ENCODE measurements around the gene BMPR1B. TPM values are rescaled to one million over a fixed set of nuclear protein-coding genes. Genes with fewer than 3 reads are reported as not detected.

Gene BMPR1B
- total RNA-seq, 1 experiment from 2014 or later = 0.35 TPM

DNA sequence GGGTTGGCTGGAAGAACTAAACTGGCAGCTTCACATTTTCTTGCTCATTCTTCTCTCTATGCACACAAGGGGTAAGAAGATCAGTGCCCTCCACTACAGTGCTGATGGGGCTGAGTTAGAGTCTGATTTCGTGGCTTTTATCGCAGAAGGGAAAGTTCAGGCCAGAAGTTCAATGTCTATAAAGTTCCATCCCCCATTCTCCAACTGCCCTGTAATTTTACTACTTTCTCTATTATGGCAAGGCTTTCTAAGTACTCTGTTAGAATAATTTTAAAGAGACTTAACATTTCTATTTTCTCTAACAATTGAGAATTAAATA lies 293.9 kb downstream of the BMPR1B start:
- H3K79me1 ChIP-seq (ENCODE audit: insufficient read depth, low read depth, low read length, poor library complexity, severe bottlenecking) = no peaks in the 10 kb centered on the region
- TF ChIP-seq, protein P1, sequence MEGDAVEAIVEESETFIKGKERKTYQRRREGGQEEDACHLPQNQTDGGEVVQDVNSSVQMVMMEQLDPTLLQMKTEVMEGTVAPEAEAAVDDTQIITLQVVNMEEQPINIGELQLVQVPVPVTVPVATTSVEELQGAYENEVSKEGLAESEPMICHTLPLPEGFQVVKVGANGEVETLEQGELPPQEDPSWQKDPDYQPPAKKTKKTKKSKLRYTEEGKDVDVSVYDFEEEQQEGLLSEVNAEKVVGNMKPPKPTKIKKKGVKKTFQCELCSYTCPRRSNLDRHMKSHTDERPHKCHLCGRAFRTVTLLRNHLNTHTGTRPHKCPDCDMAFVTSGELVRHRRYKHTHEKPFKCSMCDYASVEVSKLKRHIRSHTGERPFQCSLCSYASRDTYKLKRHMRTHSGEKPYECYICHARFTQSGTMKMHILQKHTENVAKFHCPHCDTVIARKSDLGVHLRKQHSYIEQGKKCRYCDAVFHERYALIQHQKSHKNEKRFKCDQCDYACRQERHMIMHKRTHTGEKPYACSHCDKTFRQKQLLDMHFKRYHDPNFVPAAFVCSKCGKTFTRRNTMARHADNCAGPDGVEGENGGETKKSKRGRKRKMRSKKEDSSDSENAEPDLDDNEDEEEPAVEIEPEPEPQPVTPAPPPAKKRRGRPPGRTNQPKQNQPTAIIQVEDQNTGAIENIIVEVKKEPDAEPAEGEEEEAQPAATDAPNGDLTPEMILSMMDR (conservative IDR thresholded peaks at IDR 0.05) = no peak
- H3K4me1 ChIP-seq (ENCODE audit: insufficient read depth, low read length) = no peaks in the 10 kb centered on the region
- H3K4ac ChIP-seq (ENCODE audit: low read depth, low read length) = no peak overlapping the region
- H4K8ac ChIP-seq (replicated peaks; ENCODE audit: insufficient read length, low read depth, low read length) = no peak overlapping the region
- no peak overlapping the region for H2BK12ac ChIP-seq (ENCODE audit: insufficient read length, low read depth, low read length)
- no peak overlapping the region for H3K4me3 Mint-ChIP-seq
- no peak overlapping the region for H2BK15ac ChIP-seq (ENCODE audit: low read depth, low read length)
- H3K27me3 Mint-ChIP-seq (ENCODE audit: low read depth) = no peaks in the 10 kb centered on the region; the same call in 1 of the 2 replicates
- no peak overlapping the region for H4K91ac ChIP-seq (ENCODE audit: insufficient read length, low read depth, low read length)
- no peak overlapping the region for H4K5ac ChIP-seq (ENCODE audit: insufficient read length, low read depth, low read length)
- H3K27ac Mint-ChIP-seq = peak overlapping the region in 1 of 3 experiments; percentile 41; a peak in 1 of 7 replicates
- H3K18ac ChIP-seq (ENCODE audit: insufficient read length, low read depth, low read length) = no peak overlapping the region
- no peak overlapping the region for H3K9ac ChIP-seq (ENCODE audit: extremely low read depth, insufficient read length, low read length)
- no peaks in the 10 kb centered on the region for H3K9me3 Mint-ChIP-seq
- H3K36me3 Mint-ChIP-seq (ENCODE audit: insufficient read depth in 1 of 3, low read depth in 3 of 3) = no peaks in the 10 kb centered on the region
- no peak overlapping the region for H2BK5ac ChIP-seq (ENCODE audit: insufficient read length, low read length)
- H2AFZ ChIP-seq (ENCODE audit: low read length) = no peak overlapping the region
- peaks cover 5 to 7% of the 10 kb centered on the region in 2 experiments for H3K4me1 Mint-ChIP-seq
- no peaks in the 10 kb centered on the region for H3K79me2 ChIP-seq (ENCODE audit: insufficient read depth, low read length)
- H2BK120ac ChIP-seq (ENCODE audit: low read depth, low read length, poor library complexity, severe bottlenecking) = no peak overlapping the region
- H3K27ac ChIP-seq (ENCODE audit: insufficient read length, low read depth, low read length) = no peak overlapping the region
- H4K20me1 ChIP-seq (ENCODE audit: control insufficient read depth, insufficient read depth, insufficient read length) = no peaks in the 10 kb centered on the region
- no peak overlapping the region for H3K4me2 ChIP-seq (ENCODE audit: insufficient read depth, insufficient read length, low read length)
- no peak overlapping the region for H2AK5ac ChIP-seq (ENCODE audit: insufficient read length, low read length)
- WGBS (ENCODE audit: extremely low coverage, insufficient read length, low lambda C conversion rate) = no CpG with 5 or more reads among the region's 2 CpGs
- H3K14ac ChIP-seq (ENCODE audit: insufficient read depth, low read length) = no peak overlapping the region
- no peak for DNase-seq
- H2BK20ac ChIP-seq (ENCODE audit: low read depth, low read length, poor library complexity, severe bottlenecking) = no peak overlapping the region
- no peaks in the 10 kb centered on the region for H3K23me2 ChIP-seq (ENCODE audit: insufficient read length, low read depth, low read length, poor library complexity, severe bottlenecking)
- no peak overlapping the region for H3T11ph ChIP-seq (ENCODE audit: low read length)
- no peak overlapping the region for H3K23ac ChIP-seq (ENCODE audit: insufficient read length, low read depth, low read length)
- no peaks in the 10 kb centered on the region for H3K27me3 ChIP-seq (ENCODE audit: insufficient read depth, low read length)
- H3K56ac ChIP-seq (ENCODE audit: insufficient read length, low read depth, low read length) = no peak overlapping the region
- H3K9me3 ChIP-seq (ENCODE audit: control insufficient read depth, low read depth, low read length) = no peaks in the 10 kb centered on the region

All from H9 (cell line).